ENCODE data around the gene NXPE4. TPM values are rescaled to one million over a fixed set of nuclear protein-coding genes. Genes with fewer than 3 reads are reported as not detected.

The NXPE4 gene
- total and polyA plus RNA-seq, 2 of the 8 experiments (the other 6 are each of a cell fraction or from before 2014, with no cell fraction given) = not detected

GRCh38 chr11:114551060-114551459 is 44.5 kb downstream of the NXPE4 start (continued):
- TF ChIP-seq, protein P1, sequence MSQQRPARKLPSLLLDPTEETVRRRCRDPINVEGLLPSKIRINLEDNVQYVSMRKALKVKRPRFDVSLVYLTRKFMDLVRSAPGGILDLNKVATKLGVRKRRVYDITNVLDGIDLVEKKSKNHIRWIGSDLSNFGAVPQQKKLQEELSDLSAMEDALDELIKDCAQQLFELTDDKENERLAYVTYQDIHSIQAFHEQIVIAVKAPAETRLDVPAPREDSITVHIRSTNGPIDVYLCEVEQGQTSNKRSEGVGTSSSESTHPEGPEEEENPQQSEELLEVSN (IDR thresholded peaks at IDR 0.05) = no peak
- no peak for TF ChIP-seq KDM5A (IDR thresholded peaks at IDR 0.05; ENCODE audit: low read length)
- TF ChIP-seq CBX5 (IDR thresholded peaks at IDR 0.05; ENCODE audit: low read depth, low read length) = no peak
- no peak for TF ChIP-seq TAF1 (IDR thresholded peaks at IDR 0.05; ENCODE audit: low read depth, low read length)

Data from H1 (cell line).